Mesenchymal stem cell (in vitro differentiated cells and primary cell): ENCODE measurements around the gene FRMD4A.

Experiments used
- DNase-seq: peaks from one replicate; pipeline ENCODE4 v3.0.0-alpha.2; 2013
- H2AFZ ChIP-seq: one replicate; pipeline ENCODE4 v1.6.1; 2013; ENCODE audit warnings: low read depth, mild to moderate bottlenecking, control low read depth, inconsistent platforms, low read length, moderate library complexity
- H2AK5ac ChIP-seq: 2 replicates; pipeline ENCODE4 v1.6.1; 2013; ENCODE audit warnings: low read length, moderate library complexity, mild to moderate bottlenecking, inconsistent platforms; ENCODE audit not compliant: severe bottlenecking
- H2BK120ac ChIP-seq: one replicate; pipeline ENCODE4 v1.6.1; 2013; ENCODE audit warnings: low read depth, mild to moderate bottlenecking, inconsistent platforms, low read length, moderate library complexity
- H2BK12ac ChIP-seq, 2 experiments: one replicate each; pipeline ENCODE4 v1.6.1; 2013; ENCODE audit warnings: inconsistent platforms in 2 of 2, low read length in 2 of 2, mild to moderate bottlenecking in 2 of 2, moderate library complexity in 2 of 2, control low read depth in 1 of 2
- H2BK15ac ChIP-seq: one replicate; pipeline ENCODE4 v1.6.1; 2013; ENCODE audit warnings: mild to moderate bottlenecking, low read depth, inconsistent platforms; ENCODE audit not compliant: poor library complexity, severe bottlenecking
- H2BK5ac ChIP-seq: 2 replicates; pipeline ENCODE4 v1.6.1; 2013; ENCODE audit warnings: low read depth, mild to moderate bottlenecking, low read length, control low read depth, inconsistent platforms; ENCODE audit not compliant: poor library complexity, severe bottlenecking
- H3K14ac ChIP-seq, 2 experiments: one replicate each; pipeline ENCODE4 v1.6.1; 2013; ENCODE audit warnings: inconsistent platforms in 2 of 2, low read length in 2 of 2, control low read depth in 1 of 2, mild to moderate bottlenecking in 1 of 2, moderate library complexity in 1 of 2
- H3K18ac ChIP-seq, 2 experiments: one replicate each; pipeline ENCODE4 v1.6.1; 2013; ENCODE audit warnings: inconsistent platforms in 2 of 2, low read length in 2 of 2, control low read depth in 1 of 2, low read depth in 1 of 2, mild to moderate bottlenecking in 1 of 2
- H3K23ac ChIP-seq, 2 experiments: one replicate each; pipeline ENCODE4 v1.6.1; 2013; ENCODE audit warnings: inconsistent platforms in 2 of 2, low read length in 2 of 2, mild to moderate bottlenecking in 2 of 2, moderate library complexity in 2 of 2, control low read depth in 1 of 2
- H3K27ac ChIP-seq: 2 replicates; pipeline ENCODE4 v1.5.1; 2013; ENCODE audit warnings: mild to moderate bottlenecking, moderate library complexity, low read length, control low read depth, inconsistent platforms; ENCODE audit not compliant: poor library complexity, severe bottlenecking
- H3K27me3 ChIP-seq, 2 experiments: 2 replicates each; pipeline versions ENCODE4 v1.6.1 to v1.7.0; 2013; ENCODE audit warnings: low read length in 2 of 2, mild to moderate bottlenecking in 2 of 2, moderate library complexity in 2 of 2, control low read depth in 1 of 2, inconsistent platforms in 1 of 2; ENCODE audit not compliant: control insufficient read depth in 1 of 2, insufficient read depth in 1 of 2
- H3K36me3 ChIP-seq, 2 experiments: 2 replicates each; pipeline versions ENCODE4 v1.6.1 to v1.7.0; 2013; ENCODE audit warnings: low read length in 2 of 2, control low read depth in 1 of 2, inconsistent platforms in 1 of 2, low read depth in 1 of 2, mild to moderate bottlenecking in 1 of 2; ENCODE audit not compliant: insufficient read depth in 2 of 2, control insufficient read depth in 1 of 2
- H3K4ac ChIP-seq, 2 experiments: one replicate each; pipeline ENCODE4 v1.6.1; 2013; ENCODE audit warnings: inconsistent platforms in 2 of 2, low read length in 2 of 2, mild to moderate bottlenecking in 2 of 2, moderate library complexity in 2 of 2, control low read depth in 1 of 2, low read depth in 1 of 2
- H3K4me1 ChIP-seq: 2 replicates; pipeline ENCODE4 v1.6.1; 2013; ENCODE audit warnings: low read depth, low read length, control low read depth; ENCODE audit not compliant: control insufficient read depth, insufficient read depth
- H3K4me2 ChIP-seq: 2 replicates; pipeline ENCODE4 v1.6.1; 2013; ENCODE audit warnings: low read length, mild to moderate bottlenecking, inconsistent platforms; ENCODE audit not compliant: poor library complexity, severe bottlenecking
- H3K4me3 ChIP-seq, 2 experiments: 2 replicates each; pipeline versions ENCODE4 v1.5.1 to v1.7.0; 2013; ENCODE audit warnings: low read length in 2 of 2, mild to moderate bottlenecking in 2 of 2, control low read depth in 1 of 2, low read depth in 1 of 2; ENCODE audit not compliant: insufficient read depth in 1 of 2
- H3K79me1 ChIP-seq: replicated peaks from 2 replicates; pipeline ENCODE4 v1.6.1; 2013; ENCODE audit warnings: mild to moderate bottlenecking, control low read depth, low read length, inconsistent platforms; ENCODE audit not compliant: poor library complexity, severe bottlenecking
- H3K9ac ChIP-seq: 2 replicates; pipeline ENCODE4 v1.7.0; 2013; ENCODE audit warnings: mild to moderate bottlenecking, low read length, moderate library complexity
- H3K9me3 ChIP-seq: 2 replicates; pipeline ENCODE4 v1.7.0; 2013; ENCODE audit warnings: mild to moderate bottlenecking, low read length; ENCODE audit not compliant: control insufficient read depth
- H4K8ac ChIP-seq: one replicate; pipeline ENCODE4 v1.6.1; 2013; ENCODE audit warnings: inconsistent platforms, mild to moderate bottlenecking, low read length, moderate library complexity
- H4K91ac ChIP-seq: one replicate; pipeline ENCODE4 v1.6.1; 2013; ENCODE audit warnings: mild to moderate bottlenecking, low read length, inconsistent platforms
- WGBS: methylation state at CpG from one replicate; pipeline ENCODE4 v1.1.7; 2013; ENCODE audit warnings: mixed read lengths; 5-methylcytosine and 5-hydroxymethylcytosine counted together

Gene FRMD4A

DNA sequence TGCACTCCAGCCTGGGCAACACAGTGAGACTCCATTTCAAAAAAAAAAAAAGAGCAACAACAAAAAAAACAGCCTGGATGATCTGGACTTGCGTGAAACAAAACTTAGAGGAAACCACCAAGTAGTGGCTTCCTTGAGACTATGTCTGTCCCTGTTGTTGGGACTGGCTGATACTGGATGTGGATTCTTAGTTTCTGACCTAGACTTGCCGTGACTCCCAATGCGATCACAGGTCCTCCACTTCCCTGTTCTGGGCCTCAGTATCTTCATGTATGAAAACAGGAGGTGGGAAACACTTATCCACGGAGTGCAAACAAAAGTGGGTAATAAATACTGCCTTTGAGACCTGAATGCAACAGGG, 618.3 kb downstream of the FRMD4A start:
- Histone ChIP-seq H3K14ac (no peak overlapping the region), H3K27ac (peak overlapping the region; percentile 79), H2BK15ac (no peak overlapping the region), H2AK5ac (peak overlapping the region; percentile 97), H2BK5ac (peak overlapping the region; percentile 36), H3K4me1 (peaks cover 30% of the 10 kb centered on the region), H3K23ac (no peak overlapping the region), H3K18ac (peak overlapping the region; percentile 61 to 92), H2BK12ac (peak overlapping the region in 1 of 2 experiments; percentile 99), H3K4me3 (peak overlapping the region in 1 of 2 experiments; percentile 31), H3K9ac (peak overlapping the region; percentile 17), H3K4ac (peak overlapping the region; percentile 60 to 87), H4K8ac (peak overlapping the region; percentile 94), H3K9me3 (no peaks in the 10 kb centered on the region), H3K36me3 (peaks cover 0 to 4% of the 10 kb centered on the region in 2 experiments), H3K4me2 (no peak overlapping the region), H3K79me1 (peaks cover 13% of the 10 kb centered on the region), H2BK120ac (peak overlapping the region; percentile 88), H2AFZ (no peak overlapping the region), H4K91ac (peak overlapping the region; percentile 83), H3K27me3 (no peaks in the 10 kb centered on the region)
- no peak for DNase-seq
- WGBS, result 18% methylated on average over 4 of the region's 4 CpGs

DNA sequence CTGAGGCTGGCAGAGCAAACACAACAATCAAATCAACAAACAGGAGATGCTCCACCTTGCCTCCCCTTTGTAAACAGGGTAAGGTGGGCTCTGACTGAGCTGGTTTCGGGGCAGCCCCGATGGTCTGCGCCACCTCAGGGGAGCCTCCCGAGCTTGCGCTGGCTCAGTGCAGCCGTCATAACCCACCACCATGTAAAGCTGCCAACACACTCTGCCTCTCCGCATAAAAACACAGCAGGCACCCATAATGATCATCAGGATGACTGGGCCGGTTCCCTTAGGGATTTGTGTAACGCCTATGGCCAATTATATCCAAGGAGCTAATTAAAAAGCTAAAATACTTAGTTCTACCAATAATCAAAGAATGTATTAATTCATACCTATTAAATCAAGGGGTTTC, 619.4 kb downstream of the FRMD4A start:
- Histone ChIP-seq H2BK15ac (no peak overlapping the region), H2BK120ac (peak overlapping the region; percentile 73), H3K4me3 (no peak overlapping the region), H4K91ac (peak overlapping the region; percentile 9), H3K9ac (no peak overlapping the region), H3K4me1 (peaks cover 29% of the 10 kb centered on the region), H3K23ac (no peak overlapping the region), H4K8ac (peak overlapping the region; percentile 55), H2BK5ac (no peak overlapping the region), H3K36me3 (peaks cover 0 to 4% of the 10 kb centered on the region in 2 experiments), H2AK5ac (peak overlapping the region; percentile 60), H3K27me3 (no peaks in the 10 kb centered on the region), H3K79me1 (peaks cover 13% of the 10 kb centered on the region), H3K14ac (no peak overlapping the region), H2BK12ac (peak overlapping the region; percentile 69 to 79), H3K9me3 (no peaks in the 10 kb centered on the region), H3K4ac (peak overlapping the region; percentile 24 to 71), H2AFZ (no peak overlapping the region), H3K27ac (peak overlapping the region; percentile 79), H3K4me2 (no peak overlapping the region), H3K18ac (peak overlapping the region; percentile 82 to 88)
- DNase-seq, result no peak
- 97% methylated on average over 9 of the region's 9 CpGs for WGBS

DNA sequence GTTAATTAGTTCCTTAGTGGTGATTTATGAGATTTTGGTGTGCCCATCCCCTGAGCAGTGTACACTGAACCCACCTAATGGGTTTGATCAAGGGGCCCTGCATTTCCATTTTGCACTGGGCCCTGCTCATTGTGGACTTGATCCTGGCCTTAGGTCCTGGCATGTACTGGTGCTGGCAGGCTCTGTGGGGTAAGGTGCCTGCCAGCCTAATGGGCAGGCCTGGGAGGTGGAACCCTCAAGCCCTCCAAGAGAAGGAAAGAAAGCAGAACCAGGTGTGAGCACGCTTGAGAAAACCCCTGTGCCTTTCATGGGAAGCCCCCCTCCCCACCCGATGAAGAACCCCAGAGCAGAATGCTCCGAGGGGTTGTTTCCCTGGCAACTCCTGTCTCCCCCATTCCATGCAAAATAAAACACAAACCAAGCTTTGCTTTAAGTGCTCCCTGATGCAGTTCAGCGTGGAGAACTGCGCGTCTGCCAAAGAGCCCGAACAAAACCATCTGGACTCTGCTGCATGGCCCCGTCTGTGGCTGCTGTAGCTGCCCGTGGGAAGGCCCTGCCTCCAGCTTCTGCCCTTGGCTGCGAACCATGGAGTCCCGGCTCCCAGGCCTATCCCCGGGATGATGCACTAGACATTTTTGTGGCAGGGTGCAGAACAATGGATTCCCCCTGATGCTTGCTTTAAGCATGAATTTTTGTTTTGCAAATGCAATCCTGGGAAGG, 620.6 kb downstream of the FRMD4A start:
- Histone ChIP-seq H3K36me3 (peaks cover 3 to 4% of the 10 kb centered on the region in 2 experiments), H3K4ac (peak overlapping the region; percentile 13 to 24), H2AK5ac (peak overlapping the region; percentile 98), H4K91ac (peak overlapping the region; percentile 74), H3K4me2 (no peak overlapping the region), H3K4me3 (no peak overlapping the region), H3K9ac (no peak overlapping the region), H2BK12ac (peak overlapping the region; percentile 52 to 59), H3K14ac (no peak overlapping the region), H3K9me3 (no peaks in the 10 kb centered on the region), H3K79me1 (peaks cover 13% of the 10 kb centered on the region), H4K8ac (peak overlapping the region; percentile 45), H3K4me1 (peaks cover 28% of the 10 kb centered on the region), H3K18ac (peak overlapping the region; percentile 37 to 61), H3K27me3 (no peaks in the 10 kb centered on the region), H2AFZ (no peak overlapping the region), H2BK5ac (peak overlapping the region; percentile 15), H2BK120ac (no peak overlapping the region), H3K23ac (no peak overlapping the region), H3K27ac (no peak overlapping the region), H2BK15ac (peak overlapping the region; percentile 49)
- 92% methylated on average over 12 of the region's 12 CpGs for WGBS
- DNase-seq, result no peak

DNA sequence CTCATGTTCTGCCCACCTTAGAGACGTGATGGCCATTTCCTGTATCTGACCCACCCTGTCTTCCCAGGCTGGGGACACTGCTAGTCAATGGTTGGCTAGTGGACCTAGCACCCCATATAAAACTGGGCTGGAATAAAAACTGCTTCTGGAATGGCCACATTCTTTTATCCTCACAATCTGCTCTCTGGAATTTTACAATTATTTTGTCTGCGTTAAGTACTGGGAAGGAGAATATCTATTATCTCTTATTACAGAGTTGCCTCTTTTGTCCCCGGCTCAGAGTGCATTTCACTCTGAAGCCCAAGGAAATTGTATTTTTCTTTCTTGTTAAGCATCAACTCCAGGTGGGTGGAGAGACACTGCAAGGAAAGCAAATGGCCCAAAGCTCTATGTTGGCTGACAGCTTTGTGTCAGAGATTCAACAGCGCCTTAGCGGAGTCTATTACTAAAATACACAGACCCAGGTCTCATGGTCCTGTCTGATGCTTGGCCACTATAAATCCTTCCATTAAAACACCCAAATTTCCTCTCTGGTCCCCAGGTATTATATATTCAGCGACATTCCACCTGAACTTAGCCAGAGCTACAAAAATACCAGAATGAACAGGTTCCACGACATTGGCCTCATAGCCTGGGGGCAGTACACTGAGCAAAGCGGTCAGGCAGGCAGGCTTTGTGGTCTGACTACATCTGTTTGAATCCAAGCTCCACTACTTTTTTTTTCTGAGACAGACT, 622.3 kb downstream of the FRMD4A start:
- peak overlapping the region; percentile 85 for H2AK5ac ChIP-seq
- no peaks in the 10 kb centered on the region for H3K9me3 ChIP-seq
- DNase-seq, result peak; percentile 54
- H3K4me2 ChIP-seq, result peak overlapping the region; percentile 86
- H3K23ac ChIP-seq, result peak overlapping the region in 1 of 2 experiments; percentile 64
- H2BK120ac ChIP-seq, result peak overlapping the region; percentile 61
- peak overlapping the region; percentile 72 to 82 for H3K18ac ChIP-seq
- H3K4ac ChIP-seq, result peak overlapping the region in 1 of 2 experiments; percentile 89
- peak overlapping the region in 1 of 2 experiments; percentile 80 for H3K14ac ChIP-seq
- peaks cover 4 to 12% of the 10 kb centered on the region in 2 experiments for H3K36me3 ChIP-seq
- no peak overlapping the region for H2AFZ ChIP-seq
- WGBS, result 74% methylated on average over 7 of the region's 8 CpGs
- H3K79me1 ChIP-seq, result peaks cover 13% of the 10 kb centered on the region
- peak overlapping the region; percentile 48 for H4K8ac ChIP-seq
- peak overlapping the region; percentile 95 for H3K27ac ChIP-seq
- H3K4me3 ChIP-seq, result peak overlapping the region in 1 of 2 experiments; percentile 86
- H4K91ac ChIP-seq, result peak overlapping the region; percentile 52
- H3K27me3 ChIP-seq, result no peaks in the 10 kb centered on the region
- peak overlapping the region; percentile 76 for H2BK5ac ChIP-seq
- H2BK12ac ChIP-seq, result peak overlapping the region; percentile 65 to 88
- peak overlapping the region; percentile 77 for H2BK15ac ChIP-seq
- H3K9ac ChIP-seq, result peak overlapping the region; percentile 80
- H3K4me1 ChIP-seq, result peaks cover 33% of the 10 kb centered on the region
